ENCODE results near the gene RDH12.

The RDH12 gene

GRCh38 chr14:67757175-67757574 is 55.5 kb downstream of the RDH12 start:
- DNase-seq, result no peak

- no peak for DNase-seq
Measured at GRCh38 chr14:67759916-67760315, 58.2 kb downstream of the RDH12 start.

GRCh38 chr14:67762051-67762450 is 60.4 kb downstream of the RDH12 start:
- DNase-seq, result no peak

- DNase-seq, result no peak
Measured at GRCh38 chr14:67763158-67763822, 61.6 kb downstream of the RDH12 start.

GRCh38 chr14:67764496-67764895 is 62.8 kb downstream of the RDH12 start:
- no peak for DNase-seq

GRCh38 chr14:67765192-67765834 is 63.6 kb downstream of the RDH12 start:
- no peak for DNase-seq

- no peak for DNase-seq
Measured at GRCh38 chr14:67766035-67766680, 64.5 kb downstream of the RDH12 start.

- no peak for DNase-seq
Measured at GRCh38 chr14:67768219-67768618, 66.5 kb downstream of the RDH12 start.

- no peak for DNase-seq
Measured at GRCh38 chr14:67773844-67774377, 72.2 kb downstream of the RDH12 start.

GRCh38 chr14:67776653-67777322 is 75.1 kb downstream of the RDH12 start:
- no peak for DNase-seq

- no peak for DNase-seq
Measured at GRCh38 chr14:67778792-67779191, 77.1 kb downstream of the RDH12 start.

- DNase-seq, result no peak
Measured at GRCh38 chr14:67782090-67782489, 80.4 kb downstream of the RDH12 start.

Measured in activated naive CD4-positive, alpha-beta T cell treated with Interleukin-2 at 50 U/mL for 16 hours (primary cell).